SK-N-SH (cell line): ENCODE measurements around the gene PRLH.

Experiments used
- CHD2 ChIP-seq: fragments of 150-350 bp; IDR thresholded peaks from 2 replicates; pipeline ENCODE4 v1.6.1; 2018; ENCODE audit warnings: low read length; ENCODE audit not compliant: partially characterized antibody
- EP300 ChIP-seq, 2 experiments: IDR thresholded peaks; 2 replicates each; pipeline versions ENCODE4 v1.4.0 to v1.6.1; 2012; ENCODE audit warnings: borderline replicate concordance in 1 of 2, low read depth in 1 of 2, low read length in 1 of 2
- EZH2phosphoT487 ChIP-seq: fragments of 200-600 bp; sonication (generic); IDR thresholded peaks from 2 replicates; pipeline ENCODE4 v1.6.1; 2017; ENCODE audit warnings: low read depth, mixed run types, mild to moderate bottlenecking, antibody characterized with exemption, moderate library complexity, borderline replicate concordance
- POLR2AphosphoS5 ChIP-seq: IDR thresholded peaks from 2 replicates; pipeline ENCODE4 v1.6.1; 2012; ENCODE audit warnings: low read depth, low read length
- SMC3 ChIP-seq: IDR thresholded peaks from 2 replicates; pipeline ENCODE4 v1.6.1; 2012; ENCODE audit warnings: low read depth, low read length, improper control_type of control experiment
- TAF1 ChIP-seq: IDR thresholded peaks from 2 replicates; pipeline ENCODE4 v1.6.1; 2012; ENCODE audit warnings: low read depth, mild to moderate bottlenecking, low read length, moderate library complexity, borderline replicate concordance
- TCF12 ChIP-seq: IDR thresholded peaks from 2 replicates; pipeline ENCODE4 v1.4.0; 2012
- YY1 ChIP-seq: IDR thresholded peaks from 2 replicates; pipeline ENCODE4 v1.4.0; 2012; ENCODE audit warnings: low read depth, mild to moderate bottlenecking
- TF ChIP-seq, protein P1 (sequence below): fragments of 200-600 bp; sonication (generic); IDR thresholded peaks from 2 replicates; pipeline ENCODE4 v1.6.1; 2017; ENCODE audit warnings: antibody characterized with exemption, mild to moderate bottlenecking, moderate library complexity
- TF ChIP-seq, protein P2 (sequence below): fragments of 150-350 bp; IDR thresholded peaks from 2 replicates; pipeline ENCODE4 v1.6.1; 2017; ENCODE audit warnings: antibody characterized with exemption, low read length, low read depth, borderline replicate concordance

- TF ChIP-seq, protein P1, sequence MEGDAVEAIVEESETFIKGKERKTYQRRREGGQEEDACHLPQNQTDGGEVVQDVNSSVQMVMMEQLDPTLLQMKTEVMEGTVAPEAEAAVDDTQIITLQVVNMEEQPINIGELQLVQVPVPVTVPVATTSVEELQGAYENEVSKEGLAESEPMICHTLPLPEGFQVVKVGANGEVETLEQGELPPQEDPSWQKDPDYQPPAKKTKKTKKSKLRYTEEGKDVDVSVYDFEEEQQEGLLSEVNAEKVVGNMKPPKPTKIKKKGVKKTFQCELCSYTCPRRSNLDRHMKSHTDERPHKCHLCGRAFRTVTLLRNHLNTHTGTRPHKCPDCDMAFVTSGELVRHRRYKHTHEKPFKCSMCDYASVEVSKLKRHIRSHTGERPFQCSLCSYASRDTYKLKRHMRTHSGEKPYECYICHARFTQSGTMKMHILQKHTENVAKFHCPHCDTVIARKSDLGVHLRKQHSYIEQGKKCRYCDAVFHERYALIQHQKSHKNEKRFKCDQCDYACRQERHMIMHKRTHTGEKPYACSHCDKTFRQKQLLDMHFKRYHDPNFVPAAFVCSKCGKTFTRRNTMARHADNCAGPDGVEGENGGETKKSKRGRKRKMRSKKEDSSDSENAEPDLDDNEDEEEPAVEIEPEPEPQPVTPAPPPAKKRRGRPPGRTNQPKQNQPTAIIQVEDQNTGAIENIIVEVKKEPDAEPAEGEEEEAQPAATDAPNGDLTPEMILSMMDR = no peak
- TF ChIP-seq SMC3 = no peak
- no peak for TF ChIP-seq TAF1
- no peak for TF ChIP-seq POLR2AphosphoS5
- TF ChIP-seq EP300 (IDR thresholded peaks at IDR 0.05; ENCODE audit: borderline replicate concordance in 1 of 2, low read depth in 1 of 2, low read length in 1 of 2) = no peak
- TF ChIP-seq, protein P2, sequence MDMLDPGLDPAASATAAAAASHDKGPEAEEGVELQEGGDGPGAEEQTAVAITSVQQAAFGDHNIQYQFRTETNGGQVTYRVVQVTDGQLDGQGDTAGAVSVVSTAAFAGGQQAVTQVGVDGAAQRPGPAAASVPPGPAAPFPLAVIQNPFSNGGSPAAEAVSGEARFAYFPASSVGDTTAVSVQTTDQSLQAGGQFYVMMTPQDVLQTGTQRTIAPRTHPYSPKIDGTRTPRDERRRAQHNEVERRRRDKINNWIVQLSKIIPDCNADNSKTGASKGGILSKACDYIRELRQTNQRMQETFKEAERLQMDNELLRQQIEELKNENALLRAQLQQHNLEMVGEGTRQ = no peak
- TF ChIP-seq EZH2phosphoT487 = no peak
- TF ChIP-seq YY1 = no peak
- TF ChIP-seq CHD2 = no peak
- no peak for TF ChIP-seq TCF12
Observed at GRCh38 chr2:237594514-237594871, 28.1 kb downstream of the PRLH start.
